Suppressor macrophage treated with lipopolysaccharide for 4 hours (primary cell): ENCODE results near the gene ARL14.
"Not testable (repeated sequence)": the region's sequence is repeated elsewhere in the genome, so short reads cannot be mapped to it uniquely, and the experiment has no call there.

ENCODE experiments used
- DNase-seq: peaks from one replicate; pipeline ENCODE4 v3.0.0-alpha.2; 2020

The ARL14 gene

DNA sequence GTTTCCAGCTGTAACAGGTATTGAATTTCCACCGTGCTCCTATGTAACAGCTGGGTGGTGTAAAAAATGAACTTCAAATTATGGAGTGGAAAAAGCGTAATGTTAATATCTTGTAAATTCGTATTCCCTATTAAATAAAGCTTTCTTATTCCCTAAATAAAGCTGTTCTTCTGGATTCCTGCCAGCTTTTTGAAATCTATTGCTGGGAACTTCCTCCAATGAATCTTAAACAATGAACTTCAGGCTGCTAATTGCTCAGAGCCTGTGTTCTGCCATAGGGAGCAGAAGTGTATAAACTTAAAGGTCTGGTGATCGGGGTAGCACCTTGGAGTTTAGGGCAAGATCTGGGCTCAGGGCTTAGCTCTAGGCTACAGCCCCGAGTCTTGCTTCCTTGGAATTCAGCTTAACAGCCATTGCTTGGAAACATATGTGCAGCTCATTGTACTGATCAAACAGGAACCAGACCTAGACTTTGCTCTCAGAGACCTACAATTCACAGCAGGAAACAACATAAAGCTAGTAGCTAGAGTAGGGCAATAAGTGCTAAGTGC lies 1.4 kb downstream of the ARL14 start:
- DNase-seq, result no peak

DNA sequence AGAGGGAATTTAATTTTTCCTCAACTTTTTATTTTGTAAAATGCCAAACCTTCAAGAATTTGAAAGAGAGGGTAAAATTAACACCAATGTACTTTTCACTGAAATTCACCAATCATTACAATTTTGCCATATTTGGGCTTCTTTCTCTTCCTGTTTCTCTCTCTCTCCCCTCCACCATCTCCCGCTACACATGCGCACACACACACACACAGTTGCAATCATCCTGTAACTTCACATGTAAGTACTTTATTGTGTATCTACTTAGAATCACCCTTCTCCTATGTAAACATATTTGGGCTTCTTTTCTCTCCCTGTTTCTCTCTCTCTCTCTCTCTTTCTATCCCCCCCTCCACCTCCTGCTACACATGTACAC lies 7.4 kb downstream of the ARL14 start:
- no peak for DNase-seq

DNA sequence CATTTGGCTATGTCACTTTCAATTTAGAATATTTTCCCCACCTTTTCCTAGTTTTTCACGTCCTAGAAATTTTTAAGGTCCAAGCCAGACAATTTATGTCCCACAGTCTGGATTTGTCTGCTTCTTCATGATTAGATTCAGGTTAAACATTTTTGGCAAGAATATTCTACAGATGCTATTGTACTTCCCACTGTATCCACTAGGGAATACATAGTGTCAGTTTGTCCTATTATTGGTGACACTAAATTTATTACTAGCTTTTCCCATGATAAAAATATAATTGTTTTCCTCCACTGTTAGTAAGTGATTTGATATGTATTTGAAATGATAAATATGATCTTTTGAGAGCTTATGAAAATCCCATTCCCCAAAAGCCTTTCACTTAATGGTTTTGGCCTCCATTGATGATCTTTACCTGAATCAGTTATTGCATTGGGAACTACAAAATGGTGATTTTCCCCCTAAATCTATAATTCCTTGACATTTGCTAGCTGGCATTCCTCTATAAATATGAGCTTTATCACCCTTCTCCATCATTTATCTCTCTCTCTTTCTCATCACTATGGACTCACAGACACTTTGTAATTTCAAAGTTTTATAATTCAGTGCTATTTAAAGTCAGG lies 8.3 kb downstream of the ARL14 start:
- peak; percentile 3 for DNase-seq

DNA sequence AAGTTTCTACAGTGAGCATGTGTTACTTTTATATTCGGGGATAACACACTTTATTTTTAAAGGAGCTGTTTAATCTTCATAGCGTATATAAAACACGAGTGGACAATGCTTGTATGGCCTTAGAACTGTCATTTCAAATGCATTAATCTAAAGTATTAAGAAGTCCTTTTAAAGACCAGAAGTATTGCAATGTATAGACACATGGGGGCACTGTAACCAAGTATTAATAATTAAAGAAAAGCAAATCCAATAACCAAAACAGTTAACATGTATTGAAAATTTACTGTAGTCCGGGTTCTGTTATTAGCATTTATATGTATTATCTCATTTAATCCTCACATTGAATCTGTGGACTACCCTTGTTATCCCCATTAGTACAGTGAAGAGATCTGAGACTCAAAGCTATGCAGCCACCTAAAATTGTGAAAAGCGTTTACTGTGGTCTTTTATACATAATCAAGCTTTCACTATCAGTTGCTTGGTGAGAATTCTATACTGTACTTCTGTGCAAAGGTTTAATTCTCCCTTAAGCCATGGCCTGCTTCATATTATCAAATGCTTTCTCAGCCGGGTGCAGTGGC lies 10.1 kb downstream of the ARL14 start:
- DNase-seq, result peak; percentile 34

DNA sequence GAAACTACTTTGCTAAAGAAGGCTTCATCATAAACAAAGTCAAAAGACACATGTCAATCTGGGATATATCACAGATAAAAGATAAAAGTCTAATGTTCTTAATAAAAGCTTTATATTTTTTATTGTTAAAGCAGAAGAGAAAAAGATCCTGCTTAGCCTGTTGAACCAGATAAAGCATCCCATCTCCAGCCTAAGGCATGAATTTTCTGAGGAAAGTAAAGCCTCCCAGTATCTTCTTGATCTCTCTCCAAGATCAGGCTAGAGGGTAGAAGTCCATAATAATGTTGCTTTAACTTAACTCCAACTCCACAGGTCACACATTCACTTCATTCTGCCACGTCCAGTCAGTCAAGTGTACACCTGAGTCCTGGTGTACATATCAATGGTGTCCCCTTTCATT lies 14.2 kb downstream of the ARL14 start:
- no peak for DNase-seq

DNA sequence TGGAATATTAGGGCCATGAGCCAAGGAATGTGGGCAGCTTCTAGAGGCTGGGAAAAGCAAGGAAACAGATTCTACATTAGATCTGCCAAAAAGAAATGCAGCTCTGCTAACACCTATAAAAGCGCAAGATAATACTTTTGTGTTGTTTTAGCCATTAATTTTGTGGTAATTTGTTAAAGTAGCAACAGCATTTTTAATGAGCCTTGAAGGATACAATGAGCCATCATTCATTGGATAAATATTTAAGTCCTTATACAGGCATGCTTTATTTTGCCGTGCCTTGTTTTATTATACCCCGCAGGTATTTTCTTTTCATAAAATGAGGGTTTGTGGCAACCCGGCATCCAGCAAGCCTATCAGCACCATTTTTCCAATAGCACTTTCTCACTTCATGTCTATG lies 15.0 kb downstream of the ARL14 start:
- no peak for DNase-seq

DNA sequence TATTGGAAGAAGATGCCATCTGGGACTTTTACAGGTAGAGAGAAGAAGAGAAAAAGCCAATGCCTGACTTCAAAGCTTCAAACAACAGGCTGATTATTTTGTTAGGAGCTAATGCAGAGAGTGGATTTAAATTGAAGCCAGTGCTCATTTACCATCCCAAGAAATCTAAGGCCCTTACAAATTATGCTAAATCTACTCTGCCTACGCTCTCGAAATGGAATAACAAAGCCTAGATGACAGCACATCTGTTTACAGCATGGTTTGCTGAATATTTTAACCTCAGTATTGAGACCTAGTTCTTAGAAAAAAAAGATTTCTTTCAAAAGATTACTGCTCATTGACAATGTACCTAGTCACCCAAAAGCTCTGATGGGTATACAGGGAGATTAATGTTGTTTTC lies 16.2 kb downstream of the ARL14 start:
- DNase-seq, result no peak

DNA sequence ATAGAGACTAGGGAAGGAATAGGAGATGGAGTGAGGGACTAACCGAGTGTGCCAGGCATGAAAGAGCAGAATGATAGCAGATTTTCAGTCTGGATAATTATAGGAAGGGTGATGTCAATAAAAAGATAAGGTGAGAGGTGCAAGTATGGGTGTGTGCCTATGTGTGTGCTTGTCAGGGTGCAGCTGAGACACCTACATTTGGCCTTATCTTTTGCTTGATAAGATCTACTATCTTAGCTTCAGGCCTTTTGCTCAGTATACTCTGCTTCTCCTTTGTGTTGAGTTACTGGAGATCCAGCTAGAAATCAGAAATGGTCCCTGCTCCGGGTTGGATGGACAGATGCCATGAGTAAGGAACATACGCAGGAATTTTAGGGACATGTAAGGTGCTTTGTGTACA lies 17.4 kb downstream of the ARL14 start:
- no peak for DNase-seq

DNA sequence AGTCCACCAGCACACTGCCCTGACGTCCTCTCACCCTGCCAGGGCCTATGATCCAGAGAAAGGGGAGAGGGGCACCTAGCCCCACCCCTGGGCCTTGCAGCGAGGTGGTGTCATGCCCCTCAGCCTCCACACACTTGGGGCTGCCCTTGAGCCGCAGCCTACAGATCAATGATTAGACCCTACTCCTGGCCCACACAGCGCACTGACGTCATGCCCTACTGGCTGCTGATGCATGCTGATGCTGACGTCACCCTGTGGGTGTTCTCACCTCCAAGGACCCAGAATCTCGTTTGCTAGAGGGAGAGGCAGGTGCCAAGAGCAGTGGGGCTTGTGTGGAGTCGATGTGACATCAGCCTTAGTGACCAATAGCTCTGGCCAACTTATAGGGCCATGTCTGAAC lies 18.0 kb downstream of the ARL14 start:
- no peak for DNase-seq

DNA sequence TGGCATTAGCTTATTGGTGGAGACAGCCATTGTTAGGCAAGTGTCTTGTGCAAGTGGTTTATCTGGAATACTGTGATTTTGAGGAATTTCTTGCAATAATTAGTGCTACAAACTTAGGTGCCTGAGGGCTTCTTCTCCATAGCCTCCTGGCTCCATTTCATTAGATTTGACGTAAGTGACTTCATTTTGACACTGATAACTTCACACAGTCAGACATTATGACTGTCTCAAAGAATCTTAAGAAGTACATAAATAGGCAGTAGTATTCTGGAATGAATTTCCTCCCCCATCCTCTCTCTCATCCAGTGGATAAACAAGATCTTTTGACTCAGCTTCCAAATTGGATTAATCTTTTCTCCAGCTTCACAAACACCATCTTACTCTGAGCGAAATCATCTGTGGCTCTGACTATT lies 19.0 kb downstream of the ARL14 start:
- no peak for DNase-seq

DNA sequence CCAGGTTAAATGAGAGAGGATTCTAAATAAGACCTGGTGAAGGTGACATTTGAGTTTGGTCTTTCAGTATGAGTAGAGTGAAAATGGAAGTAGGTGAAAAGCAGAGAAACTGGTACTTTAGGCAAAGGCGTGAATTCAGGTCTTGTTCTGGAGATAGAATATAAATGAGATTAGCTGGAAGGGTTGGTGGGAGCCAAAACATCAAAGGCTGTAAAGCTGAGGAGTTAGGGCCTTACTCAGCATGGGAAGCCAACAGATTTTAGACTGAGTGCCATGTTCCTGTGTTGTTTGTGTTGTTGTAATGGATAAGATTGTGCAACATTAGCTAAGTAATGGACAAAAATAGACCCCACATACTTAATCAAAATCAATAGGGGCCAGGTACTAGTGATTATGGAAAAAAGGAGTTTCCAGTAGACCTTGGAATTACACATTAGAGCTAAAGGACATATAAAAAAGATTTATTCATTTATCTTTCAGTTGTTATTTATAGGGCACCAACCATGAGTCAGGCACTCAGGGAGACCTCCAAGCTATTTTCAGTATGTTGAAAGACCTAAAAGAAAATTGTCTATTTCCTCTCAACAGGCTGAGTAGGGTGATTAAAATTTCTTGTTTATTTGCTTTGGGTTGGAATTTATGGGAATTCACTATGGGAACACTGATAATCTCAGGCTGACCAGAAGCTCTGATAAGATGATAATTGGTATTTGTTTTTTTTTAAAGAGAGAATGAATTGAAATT lies 20.8 kb downstream of the ARL14 start:
- no peak for DNase-seq

DNA sequence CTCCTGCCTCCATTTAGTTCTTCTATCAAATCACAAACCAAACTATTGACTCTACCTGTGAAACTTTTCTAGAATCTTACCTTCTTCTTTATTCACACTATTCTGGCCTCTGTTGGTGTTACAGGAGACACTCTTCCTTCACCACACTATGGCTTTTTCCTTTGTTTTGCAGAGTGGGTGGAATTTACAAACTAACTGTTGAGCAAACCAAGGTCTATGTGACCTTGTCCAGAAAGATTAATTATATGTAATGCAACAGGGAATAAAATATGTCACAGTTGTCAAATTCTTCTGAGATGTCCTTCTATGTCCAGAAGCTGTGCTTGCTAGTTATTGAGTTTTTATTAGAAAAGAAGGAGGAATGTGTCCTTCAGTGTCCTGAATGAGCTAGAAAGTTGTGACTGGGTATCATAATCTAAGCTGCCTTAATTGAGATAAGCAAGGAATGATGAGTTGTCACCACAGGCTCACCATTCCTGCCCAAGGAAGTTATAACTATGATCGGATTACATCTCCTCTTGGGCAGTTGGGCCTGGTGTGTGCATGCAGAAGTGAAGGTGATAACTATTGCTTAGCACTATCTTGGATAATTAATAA lies 21.7 kb downstream of the ARL14 start:
- DNase-seq, result no peak

DNA sequence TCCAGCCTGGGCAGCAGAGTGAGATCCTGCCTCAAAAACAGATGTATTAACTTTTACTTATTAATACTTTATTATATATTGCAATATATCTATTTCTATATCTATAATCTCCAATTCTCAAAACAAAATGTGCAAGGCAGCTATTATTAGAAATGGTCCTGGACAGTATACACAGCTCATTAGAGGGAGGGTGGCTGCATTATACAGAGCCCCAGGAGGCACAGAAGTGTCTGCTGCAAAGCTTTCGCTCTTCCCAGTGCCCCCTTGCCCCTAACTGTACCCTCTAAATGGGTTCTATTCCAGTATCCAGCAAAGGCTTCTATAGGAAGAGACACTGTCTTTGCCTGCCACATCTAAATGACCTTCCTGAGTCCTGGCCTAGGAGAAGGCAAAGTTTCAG lies 24.5 kb downstream of the ARL14 start:
- DNase-seq, result no peak

DNA sequence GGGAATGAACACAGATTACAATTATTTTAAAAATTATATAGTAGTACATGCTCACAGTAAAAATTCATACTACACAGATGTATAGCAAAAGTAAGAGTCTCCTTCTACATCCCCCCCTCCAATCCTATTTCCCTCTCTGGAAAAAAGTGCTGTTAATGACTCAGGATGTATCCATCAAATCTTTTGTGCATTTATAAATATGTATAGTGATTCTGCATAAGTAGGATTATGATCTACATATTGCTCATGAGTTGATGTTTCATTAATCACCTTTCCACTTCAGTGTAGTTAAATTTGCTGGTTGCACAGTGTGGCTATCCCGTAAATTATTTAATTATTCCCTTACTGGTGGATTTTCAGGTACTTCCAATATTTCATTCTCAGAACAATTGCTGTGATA lies 25.3 kb downstream of the ARL14 start:
- DNase-seq, result no peak

DNA sequence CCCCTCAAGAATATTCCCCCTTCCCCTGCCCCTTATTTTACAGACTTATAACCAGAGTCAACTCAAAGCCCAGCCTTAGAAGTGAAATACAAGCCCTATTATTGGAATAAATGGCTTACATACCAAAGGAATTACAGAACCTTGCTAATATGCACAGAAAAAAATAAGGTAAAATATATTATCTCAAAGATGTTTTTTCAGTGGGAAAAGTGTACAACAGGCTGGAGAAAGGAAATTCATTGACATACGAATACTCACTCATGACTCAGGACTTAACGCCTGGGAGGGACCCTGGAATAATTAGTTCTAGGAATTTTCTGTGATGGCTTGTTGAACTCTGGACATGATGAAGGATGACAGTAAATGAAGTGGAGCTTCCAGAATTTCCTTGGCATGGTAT lies 27.0 kb downstream of the ARL14 start:
- DNase-seq, result no peak

DNA sequence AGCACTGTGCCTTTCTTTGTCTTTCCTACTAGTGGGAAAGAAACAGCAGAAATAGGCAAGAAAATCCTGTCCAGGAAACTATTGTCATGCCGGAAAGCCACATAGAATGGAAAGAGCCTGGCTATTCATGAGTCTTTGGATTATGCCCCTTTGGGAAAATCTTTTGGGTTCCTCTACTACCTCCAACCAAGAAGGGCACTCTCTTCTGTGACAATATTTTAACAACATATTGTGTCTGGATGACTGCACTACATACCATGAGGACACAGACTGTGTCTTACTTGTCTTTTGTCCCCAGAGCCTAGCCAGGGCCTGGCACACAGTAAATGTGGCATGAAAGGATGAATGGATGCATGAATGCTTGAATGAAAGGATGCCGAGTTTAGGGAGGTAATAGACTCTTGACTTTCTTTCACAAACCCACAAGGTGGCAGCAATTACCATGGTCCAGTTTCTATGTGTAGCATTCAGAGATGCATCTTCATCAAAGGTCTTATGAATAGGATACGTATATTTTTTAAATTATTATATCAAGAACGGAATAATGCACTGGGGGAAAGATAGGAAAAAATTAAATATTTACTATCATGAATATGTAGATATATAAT lies 30.3 kb downstream of the ARL14 start:
- peak; percentile 55 for DNase-seq

DNA sequence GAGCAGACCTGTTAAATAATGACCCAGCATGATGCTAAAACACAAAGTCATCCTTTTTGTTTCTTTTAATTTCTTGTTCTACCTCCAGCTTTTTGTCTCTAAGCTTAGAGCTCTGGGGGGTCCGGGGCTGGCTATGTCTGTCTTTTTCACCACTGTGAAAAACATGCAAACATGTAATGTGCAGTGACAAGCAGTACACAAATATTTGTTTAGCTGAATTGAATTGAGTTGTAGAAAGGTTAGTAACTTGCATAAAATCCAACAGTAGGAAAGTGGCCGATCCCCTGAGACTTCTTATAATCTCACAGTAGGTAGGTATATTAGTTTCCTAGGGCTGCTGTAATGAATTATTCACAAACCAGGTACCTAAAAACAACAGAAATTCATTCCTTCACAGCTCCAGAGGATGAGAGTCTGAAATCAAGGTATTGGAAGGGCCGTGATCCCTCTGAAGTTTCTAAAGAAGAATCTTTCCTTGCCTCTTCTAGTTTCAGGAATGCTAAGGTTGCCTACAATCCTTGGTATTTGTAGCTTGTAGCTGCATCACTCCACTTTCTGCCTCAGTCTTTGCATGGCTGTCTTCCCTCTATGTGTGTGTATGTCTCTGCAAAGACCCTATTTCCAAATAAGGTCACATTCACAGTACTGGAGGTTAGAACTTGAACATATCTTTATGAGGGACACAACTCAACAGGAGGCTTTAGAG lies 32.7 kb downstream of the ARL14 start:
- DNase-seq, result no peak

DNA sequence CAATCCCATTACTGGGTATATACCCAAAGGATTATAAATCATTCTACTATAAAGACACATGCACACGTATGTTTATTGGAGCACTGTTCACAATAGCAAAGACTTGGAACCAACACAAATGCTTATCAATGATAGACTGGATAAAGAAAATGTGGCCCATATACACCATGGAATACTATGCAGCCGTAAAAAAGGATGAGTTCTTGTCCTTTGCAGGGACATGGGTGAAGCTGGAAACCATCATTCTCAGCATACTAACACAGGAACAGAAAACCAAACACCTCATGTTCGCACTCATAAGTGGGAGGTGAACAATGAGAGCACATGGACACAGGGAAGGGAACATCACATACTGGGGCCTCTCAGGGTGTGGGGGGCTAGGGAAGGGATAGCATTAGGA lies 36.2 kb downstream of the ARL14 start:
- not testable (repeated sequence) for DNase-seq

DNA sequence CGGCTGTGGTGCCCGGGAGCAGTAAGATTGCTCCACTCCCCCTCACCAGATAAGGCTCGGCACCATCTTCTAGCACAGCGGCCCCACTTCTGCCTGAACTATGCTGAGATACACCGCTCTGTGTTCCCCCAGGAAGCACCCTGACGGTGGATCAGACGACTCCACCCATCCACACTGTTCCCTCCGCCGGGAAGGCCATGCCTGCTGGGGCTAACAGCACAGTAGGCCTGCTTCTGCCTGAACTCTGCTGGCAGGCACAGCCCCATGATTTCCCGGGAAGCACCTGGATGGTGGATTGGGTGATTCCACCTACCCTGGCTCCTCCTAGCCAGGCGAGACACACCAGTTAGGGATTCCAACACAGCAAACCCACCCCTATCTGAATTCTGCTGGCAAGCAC lies 42.8 kb downstream of the ARL14 start:
- no peak for DNase-seq

DNA sequence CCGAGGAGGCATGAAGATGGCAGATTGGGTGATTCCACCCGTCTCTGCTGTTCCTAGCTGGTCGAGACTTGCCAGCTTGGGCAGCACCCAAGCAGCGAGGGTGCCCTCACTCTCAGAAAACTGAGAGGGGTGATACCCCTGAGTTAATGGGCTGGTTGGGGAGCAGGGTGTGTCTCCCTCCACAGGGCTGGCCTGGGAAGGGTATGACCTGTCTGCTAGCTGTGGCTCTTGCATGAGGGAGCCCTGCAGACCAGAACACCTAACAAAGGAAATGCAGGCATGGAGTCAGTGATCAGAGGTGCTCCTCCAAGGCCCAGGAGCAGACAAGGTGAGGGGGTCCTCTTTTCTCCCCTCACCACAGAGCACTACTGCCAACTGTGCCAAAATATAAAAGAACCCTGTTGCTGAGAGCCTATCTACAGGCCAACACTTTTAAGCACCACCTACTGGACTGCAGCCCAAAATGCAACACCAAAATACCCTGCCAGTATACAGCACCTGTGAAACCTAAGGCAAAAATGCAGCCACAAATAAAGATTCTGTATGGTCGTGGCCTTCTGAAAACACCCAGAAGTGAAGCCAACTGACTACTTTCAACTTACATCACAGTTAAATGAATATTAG lies 43.3 kb downstream of the ARL14 start:
- no peak for DNase-seq

DNA sequence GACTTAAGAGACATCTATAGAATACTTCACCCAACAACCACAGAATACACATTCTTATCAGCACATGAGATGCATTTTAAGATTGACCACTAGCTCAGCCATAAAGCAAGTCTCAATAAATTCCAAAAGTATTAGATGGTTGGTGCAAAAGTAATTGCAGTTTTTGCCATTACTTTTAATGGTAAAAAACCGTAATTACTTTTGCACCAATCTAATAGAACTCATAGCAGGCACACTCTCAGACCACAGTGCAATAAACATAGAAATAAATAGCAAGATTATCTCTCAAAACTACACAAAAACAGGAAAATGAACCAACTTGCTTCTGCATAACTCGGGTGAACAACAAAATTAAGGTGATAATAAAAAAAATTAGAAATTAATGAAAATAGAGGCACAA lies 45.4 kb downstream of the ARL14 start:
- no peak for DNase-seq

DNA sequence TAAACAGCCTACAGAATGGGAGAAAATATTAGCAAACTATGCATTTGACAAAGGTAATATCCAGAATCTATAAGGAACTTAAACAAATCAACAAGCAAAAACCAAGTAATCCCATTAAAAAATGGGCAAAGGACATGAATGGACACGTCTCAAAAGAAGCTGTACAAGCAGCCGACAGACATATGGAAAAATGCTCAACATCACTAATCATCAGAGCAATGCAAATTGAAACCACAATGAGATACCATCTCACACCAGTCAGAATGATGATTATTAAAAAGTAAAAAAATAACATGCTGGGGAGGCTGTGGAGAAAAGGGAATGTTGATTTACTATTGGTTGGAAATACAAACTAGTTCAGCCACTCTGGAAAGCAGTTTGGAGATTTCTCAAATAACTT lies 48.4 kb downstream of the ARL14 start:
- no peak for DNase-seq
